EH (cell line): ENCODE data around the gene HS3ST3B1.
A peak's percentile ranks its signal among the peaks of the same experiment; 100 is the strongest.

Source experiments
- DNase-seq: peaks from one replicate; pipeline ENCODE4 v3.0.0-alpha.2; 2015; ENCODE audit warnings: low read depth

Gene HS3ST3B1

DNA sequence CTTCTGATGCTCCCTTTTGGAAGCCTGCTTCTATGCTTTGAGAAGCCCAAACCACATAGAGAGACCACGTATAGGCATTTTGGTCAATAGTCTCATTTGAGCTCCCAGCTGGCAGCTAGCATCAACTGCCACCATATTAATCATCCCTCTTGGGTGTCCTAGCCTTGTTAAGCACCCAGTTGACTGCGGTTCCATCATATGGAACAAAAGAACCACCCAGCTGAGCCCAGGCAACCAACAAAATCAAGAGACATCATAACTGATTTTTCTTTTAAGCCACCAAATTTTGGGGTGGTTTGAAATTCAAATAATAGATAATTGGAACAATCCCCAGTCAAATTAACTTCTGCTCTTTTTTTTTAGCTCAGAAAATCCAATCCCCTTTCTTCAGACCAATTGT is 53.9 kb downstream of the HS3ST3B1 start:
- DNase-seq = no peak

DNA sequence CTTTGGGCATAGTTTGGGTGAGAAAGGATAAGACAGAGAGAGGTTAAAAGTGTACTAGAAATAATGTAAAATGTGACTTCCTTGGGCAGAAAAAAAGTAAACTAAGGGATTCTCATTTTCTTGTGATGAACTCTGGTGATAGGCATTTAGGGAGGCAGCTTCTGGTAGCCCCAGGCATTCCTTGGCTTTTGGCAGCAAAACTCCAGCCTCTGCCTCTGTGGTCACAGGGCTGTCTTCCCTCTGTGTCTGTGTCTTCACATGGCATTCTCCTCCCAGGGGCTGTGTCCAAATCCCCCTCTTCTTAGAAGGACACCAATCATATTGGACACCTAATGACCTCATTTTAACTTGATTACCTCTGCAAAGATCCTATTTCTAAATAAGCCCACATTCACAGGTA is 54.7 kb downstream of the HS3ST3B1 start:
- peak; percentile 71 for DNase-seq

DNA sequence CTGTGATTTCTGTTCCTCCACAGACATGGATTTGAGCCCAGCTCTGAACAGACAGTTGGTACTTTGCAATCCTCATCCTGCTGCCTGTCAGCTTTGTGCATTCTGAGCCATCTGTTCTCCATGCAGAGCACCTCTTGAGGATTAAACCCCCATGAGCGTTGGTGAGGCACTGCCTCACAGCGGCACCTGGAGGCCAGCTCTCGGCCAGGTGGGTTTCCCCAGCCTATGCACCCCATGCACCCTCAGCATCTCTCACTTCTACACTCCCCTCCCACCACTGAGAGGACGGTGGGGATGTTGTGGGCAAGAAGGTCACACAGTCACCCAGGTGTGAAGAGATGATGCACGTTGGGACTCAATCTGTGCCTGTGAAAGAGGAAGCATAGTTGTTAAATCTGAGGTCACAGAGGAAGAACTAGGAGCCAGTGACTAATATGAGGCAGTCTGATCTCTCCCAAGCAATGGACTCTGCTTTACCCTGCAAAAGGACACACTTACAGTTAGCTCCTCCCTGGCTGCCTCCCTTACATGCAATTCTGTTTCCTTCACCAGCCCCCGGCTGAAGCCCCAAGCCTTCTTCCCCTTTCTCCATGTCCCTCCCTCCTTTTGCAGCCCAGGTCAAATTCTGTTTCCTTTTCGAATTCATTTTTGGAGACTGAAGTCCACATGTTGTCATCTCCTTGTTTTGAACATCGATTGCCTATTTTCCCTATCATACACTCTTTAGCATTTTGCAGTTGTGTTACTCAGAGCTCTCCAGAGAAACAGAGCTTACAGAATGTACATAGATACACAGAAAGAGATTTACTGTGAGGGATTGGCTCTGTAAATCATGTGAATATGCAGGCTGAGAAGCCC is 58.5 kb downstream of the HS3ST3B1 start:
- no peak for DNase-seq

DNA sequence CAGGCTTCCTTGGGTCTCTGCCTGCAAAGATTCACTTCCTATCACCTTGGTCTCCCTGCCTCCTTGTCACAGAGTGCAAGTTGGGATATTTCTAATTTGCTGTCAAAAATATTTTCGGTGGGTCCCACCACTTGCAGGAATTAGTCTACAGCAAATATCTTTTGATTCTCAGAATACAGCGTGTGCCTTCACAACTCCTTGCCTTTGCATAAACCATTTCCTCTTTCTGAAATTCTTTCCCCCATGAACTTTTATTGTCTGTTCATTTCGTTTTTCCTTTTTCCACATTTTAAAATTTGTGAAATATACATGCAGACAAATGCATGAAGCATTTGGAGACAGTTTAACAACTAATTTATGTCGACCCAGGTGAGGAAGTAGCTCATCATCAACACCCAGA is 60.0 kb downstream of the HS3ST3B1 start:
- DNase-seq = no peak

DNA sequence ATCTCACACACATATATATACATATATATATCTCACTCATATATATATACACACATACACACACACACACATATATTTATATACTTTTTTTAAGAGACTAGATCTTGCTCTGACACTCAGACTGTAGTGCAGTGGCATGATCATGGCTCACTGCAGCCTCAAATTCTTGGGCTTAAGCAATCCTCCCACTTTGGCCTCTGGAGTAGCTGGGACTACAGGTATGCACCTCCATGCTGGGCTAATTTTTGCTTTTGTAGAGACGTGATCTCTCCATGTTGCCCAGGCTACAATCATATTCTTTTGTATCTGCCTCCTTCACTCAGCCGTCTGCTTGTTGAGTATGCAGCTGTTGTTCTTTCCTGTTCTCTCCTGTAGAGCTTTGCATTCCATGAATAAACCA is 60.6 kb downstream of the HS3ST3B1 start:
- DNase-seq = no peak

DNA sequence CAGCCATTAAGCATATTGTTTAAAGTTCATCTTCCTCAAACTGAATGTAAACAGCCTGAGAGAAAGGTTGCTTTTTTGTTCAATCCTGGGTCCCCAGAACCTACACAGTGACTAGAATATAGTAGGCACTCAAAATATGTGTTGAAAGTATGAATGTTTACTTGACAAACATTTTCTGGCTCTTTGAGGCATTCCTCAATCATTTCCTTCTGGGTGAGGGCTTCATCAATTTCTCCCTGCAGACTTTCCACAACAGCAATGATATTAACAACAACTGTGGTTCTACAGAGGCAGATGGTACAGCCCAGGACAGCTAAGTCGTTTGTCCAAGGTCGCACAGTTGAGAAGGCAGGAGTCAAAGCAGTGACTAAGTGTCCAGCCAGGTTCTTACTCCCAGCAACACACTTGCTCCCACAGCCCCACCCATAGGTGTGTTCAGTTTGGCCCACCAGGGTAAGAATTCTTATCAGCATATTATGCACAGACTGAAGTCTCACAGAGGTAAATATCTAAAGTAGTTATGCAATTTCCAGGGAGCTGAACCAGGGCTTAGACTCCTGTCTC is 61.1 kb downstream of the HS3ST3B1 start:
- DNase-seq = no peak

DNA sequence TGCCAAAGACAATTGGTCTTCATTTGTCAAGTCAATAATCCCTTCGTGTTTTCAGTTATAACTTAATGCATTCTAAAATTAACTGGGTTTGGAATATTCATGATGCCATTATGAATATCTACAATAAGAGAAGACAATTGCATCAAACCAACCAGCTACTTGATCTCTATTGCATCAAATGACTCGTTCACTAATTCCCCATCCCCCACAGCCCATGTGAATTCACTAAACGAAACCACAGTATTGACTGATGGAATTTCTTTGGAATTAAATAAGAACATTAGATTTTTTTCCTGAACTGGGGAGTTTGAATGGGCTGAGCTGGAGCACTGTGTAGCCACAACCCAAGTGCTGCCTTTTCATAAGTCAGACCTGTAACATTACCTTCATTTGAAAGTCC is 65.3 kb downstream of the HS3ST3B1 start:
- no peak for DNase-seq

DNA sequence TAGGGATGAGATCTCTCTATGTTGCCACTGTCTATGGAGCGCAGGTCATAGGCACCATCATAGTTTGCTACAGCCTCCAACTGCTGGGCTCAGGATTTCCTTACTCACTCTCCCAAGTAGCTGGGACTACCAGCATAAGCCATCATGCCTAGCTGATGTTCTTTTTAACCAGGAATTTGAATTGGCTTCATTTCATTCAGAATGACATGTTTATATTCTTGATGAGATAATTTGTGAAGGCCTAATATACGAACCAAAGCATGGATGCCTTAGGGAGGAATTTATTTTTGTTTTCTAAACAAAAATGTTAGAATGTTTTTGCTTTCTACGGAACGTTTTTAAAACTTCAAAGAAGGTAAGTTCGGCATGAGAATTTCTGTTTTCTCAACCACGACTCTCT is 71.6 kb downstream of the HS3ST3B1 start:
- no peak for DNase-seq

DNA sequence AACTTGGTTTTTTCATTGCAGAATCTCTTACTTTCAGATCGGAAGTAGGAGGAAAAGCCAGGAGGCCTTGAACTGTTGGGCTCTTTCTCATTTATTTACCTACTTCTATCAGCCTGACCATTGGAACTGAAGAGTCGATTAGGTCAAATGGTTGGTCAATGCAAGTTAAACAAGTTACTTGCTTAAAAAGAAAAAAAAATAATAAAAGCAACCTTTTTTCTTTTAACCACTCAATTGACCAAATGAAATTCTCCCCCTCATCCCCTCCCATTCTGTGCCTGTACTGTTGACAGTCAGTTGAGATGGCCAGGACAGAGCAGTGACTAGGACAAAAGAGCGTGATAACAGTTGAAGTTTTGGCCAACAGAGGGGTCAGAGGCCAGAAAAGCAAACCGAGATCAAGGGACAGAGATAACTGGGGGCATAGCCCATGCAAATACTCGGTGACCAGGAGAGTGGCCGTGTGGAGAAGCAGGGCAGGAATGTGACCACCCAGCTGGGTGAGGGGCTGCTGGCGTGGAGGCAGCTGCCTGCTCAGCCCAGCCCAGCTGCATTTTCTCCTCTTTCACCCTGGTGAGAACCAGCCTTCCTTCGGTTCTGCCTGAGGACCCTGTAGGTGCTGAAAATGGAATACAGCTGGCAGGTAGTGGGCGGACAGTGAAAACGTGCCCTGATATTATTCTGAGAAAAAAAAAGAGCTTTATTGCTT is 72.2 kb downstream of the HS3ST3B1 start:
- DNase-seq = no peak

DNA sequence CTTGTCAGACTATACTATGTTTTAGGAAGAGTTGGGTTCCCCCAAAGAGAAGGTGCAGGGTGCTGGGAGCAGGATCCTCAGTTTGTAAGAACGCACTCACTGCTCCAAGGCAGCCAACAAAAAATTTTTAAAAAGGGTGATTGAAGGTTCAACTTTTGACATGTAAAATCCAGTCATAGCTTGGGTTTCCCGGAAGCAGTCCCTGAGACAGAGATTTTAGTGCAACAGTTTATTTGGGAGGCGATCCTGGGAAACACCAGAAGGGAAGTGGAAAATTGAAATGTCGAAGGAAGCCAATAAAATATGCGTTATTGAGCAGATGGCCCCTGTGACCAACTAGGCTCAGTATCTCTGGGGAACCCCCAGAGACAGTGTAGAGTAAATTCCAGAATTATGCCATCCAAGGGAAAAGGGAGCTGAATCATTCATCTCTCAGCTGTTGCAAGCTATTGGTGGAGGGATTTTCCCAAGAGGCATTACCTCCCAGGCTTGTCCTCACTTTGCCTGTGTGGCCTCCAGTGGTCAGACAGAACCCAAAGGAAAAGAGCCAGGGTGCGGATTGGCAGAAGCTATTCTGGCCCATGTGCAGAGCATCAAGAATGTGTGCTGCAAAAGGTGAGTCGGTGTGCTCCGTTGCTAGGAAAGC is 72.9 kb downstream of the HS3ST3B1 start:
- peak; percentile 27 for DNase-seq

DNA sequence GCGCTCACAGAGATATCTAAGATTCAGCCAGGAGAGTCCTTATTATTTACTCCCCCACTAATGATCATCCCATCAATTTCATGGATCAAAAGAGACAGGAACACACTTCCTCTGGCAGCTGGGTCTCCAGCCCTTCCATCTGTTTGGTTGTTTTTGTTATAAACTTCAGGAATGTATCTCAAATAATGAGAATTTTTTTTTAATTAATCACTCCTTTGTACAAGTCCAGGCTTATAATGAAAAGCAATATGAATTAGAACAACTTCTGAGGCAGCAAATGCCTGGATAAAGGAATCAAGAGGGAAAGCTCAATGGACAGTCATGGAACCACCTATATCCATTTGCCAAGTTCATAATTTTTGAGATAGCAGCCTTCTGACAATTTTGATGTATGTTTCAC is 73.4 kb downstream of the HS3ST3B1 start:
- DNase-seq = no peak

DNA sequence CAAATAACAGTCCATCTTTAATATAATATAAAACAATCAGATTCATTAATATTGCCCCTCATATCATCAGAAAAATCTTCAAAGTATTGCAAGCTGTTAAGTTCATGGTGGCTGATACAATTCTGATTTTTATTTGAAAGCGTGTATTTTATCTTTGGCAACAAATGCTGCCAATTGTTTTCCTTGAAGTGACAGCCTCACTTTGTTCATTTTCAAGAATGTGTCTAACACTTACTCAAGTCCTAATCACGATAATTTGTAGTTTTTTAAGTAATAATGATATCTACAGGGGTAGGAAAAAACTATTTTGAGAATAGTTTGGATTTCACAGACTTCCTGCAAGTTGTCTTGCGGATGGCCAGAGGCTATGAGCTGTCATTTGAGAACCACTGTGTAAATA is 75.8 kb downstream of the HS3ST3B1 start:
- DNase-seq = no peak

DNA sequence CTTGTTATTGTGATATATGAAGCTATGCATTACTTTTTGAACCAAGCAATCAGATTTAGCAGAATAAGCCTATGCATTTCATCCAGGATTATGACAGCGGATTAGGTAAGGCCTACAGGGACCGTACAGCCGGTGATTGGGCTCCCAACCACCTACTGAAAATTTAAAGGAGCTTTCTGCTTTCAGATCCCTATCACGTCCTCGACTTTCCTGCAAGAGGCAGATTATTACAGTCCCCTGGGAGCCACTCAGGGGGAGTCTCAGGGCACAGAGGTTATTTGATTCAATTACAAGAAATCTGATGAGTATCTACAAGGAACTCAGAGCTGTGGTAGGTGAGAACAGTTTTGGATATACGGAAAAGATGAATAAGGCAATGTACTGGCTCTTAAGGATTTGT is 80.7 kb downstream of the HS3ST3B1 start:
- no peak for DNase-seq

DNA sequence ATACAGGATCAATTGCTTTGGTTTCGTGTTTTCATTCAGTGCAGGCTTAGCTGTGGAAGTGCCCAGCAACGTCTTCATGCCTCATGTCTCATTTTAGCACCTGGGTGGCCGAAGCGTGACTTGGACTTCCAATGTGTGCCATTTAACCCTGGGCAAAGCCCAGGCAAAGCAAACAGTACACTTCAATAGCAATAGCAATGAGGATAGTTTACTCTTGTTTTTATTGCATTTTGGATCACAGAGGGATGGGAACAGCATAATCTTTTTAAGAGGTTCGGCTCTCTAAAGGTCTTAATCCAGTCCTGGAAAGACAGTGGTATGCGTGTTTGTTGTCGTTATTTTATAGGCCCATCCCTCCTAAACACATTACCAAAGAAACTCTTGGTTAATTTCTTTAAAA is 86.2 kb downstream of the HS3ST3B1 start:
- no peak for DNase-seq

DNA sequence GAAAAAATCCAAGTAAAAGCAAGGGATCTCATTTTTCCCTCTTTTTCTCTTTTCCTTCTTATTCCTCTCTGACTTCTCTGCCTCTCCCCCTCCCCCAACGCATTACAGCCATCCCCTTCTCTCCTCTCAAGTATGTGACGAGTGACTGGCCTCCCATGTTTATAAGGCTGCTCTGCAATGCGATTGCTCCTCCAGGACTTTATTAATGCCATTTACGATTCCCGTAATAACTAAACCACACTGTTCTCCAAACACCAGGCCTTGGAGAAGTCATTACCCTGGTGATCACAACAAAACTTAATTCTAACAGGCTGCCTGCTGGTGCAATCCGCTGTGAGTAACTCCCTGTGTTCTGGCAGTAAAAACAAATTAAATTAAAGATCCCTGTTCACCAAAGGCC is 88.8 kb downstream of the HS3ST3B1 start:
- DNase-seq = peak; percentile 34

DNA sequence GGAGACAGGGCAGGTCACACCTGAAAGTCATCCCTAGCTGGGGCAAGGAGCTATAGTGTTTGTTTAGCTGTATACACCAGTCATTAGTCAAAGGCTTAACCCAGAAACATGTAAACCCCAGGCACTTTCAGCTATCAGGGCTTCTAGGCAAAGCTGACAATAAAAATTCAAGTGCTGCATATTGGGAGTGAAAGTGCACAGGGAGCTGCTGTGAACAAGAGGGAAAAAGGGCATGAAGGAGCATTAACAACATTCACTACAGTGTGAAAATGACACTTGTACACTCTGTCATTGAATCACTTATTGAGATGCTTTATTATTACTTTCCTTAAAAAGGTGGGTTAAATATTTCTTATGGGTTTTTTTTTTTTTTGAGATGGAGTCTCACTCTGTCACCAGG is 92.8 kb downstream of the HS3ST3B1 start:
- DNase-seq = no peak

DNA sequence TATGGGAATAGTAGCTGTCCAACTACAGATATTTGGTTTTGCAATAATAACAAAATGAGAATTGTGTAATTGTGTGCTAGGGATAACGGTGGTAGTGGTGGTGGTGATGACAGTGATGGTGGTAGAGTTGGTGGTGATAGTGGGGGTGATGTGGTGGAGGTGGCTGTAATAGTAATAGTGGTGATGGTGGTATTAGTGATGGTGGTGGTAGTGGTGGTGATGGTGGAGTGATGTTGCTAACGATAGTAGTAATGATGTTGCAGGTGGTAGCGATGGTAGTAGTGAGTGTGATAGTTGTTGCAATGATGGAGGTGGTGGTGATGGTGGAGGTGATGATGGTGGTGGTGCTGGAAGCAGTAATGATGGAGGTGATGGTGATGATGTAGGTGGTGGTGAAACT is 94.4 kb downstream of the HS3ST3B1 start:
- no peak for DNase-seq

DNA sequence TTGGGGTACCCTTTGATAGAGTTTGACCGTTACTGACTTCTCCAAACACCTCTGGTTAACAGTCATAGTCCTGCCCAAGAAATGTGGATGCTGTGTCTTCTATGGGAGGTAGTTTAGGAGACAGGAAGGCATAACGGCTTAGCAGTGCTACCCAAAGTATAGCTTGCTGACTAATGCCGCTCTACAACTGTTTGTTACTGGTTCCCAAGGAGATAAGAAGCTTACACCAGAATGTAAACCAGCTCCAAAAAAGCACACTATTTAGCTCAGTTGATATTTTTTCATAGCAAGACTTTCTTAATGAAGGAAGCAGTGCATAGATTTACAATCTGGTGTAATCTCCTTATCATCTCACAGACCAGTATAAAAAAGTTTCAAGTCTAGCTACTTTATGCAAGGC is 95.7 kb downstream of the HS3ST3B1 start:
- peak; percentile 23 for DNase-seq

DNA sequence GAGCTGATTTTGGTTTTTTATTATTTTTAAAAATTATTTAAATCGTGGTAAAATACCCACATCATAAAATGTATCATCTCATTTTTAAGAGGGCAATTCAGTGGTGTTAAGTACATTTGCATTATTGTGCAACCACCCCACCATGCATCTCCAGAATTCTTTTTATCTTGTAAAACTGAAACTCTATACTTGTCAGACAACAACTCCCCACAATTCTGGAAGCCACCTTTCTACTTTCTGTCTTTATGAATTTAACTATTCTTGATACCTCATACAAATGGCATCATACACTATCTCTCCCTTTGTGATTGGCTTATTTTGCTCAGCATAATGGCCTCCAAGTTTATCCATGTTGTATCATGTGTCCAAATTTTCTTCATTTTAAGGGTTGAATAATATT is 97.9 kb downstream of the HS3ST3B1 start:
- DNase-seq = no peak
